Stimulated activated CD4-positive, alpha-beta T cell treated with anti-CD3 and anti-CD28 coated beads, TNF-alpha, amount 100 ng/mL, for 1 hour (primary cell): ENCODE measurements around the gene PPP1R14B.

ENCODE experiments used
- DNase-seq, 3 donors: peaks; one replicate each; pipeline ENCODE4 v3.0.0-alpha.2; 2020; ENCODE audit warnings: low read depth in 3 of 3, low spot score in 1 of 3

PPP1R14B gene

DNA sequence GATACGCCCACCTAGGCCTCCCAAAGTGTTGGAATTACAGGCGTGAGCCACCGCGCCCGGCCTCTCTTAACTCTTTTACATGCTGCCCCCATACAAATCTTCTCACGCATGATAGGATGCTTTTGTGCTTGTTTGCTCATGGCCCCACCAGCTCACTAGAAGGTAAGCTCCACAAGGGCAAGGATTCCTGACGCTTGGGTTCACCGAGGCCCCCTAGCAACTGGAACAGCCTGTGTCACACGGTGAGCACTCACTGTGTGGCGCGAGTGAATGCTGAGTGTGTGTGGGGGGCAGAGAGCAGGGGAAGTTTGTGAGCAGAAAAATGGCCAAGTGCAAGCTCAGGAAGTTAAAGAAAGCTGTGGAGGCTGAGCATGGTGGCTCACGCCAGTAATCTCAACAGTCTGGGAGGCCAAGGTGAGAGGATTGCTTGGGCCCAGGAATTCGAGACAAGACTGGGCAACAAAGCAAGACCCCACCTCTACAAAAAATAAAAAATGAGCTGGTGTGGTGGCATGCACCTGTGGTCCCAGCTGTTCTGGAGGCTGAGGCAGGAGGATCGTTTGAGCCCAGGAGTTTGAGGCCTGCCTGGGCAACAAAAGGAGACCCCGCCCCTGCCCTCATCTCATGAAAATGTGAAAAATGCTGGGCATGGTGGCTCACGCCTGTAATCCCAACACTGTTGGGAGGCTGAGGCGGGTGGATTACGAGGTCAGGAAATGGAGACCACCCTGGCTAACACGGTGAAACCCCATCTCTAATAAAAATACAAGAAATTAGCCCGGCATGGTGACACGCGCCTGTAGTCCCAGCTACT lies 35.4 kb upstream of the PPP1R14B start:
- DNase-seq: no peak

DNA sequence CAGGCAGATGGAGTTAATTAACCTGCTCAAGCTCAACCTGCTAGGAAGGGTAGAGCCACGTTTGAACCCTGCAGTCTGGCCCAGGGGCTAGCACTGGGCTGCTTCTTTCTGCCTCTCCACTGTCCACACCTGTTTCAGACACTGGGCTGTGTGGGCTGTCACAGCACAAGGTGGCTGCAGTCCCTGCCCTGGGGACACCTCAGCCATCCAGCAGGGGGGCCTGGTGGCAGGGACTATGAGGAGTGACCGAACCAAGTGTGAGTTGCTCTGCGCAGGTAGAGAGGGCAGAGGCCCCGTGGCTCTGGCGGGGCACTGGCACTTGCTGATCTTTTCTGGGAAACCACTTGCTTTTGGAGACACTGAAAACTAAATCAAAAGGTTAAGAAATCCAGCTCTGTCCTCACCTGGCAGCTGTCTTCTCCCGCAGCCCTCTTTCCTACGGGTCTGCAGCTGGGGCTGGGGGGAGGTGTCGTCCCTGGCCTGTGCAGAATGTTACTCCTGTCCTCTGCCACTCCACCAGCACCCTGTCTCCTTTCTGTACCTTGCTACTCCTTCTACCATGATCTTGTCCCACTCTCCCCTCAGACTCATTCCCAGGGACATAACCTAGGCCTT lies 31.9 kb upstream of the PPP1R14B start:
- DNase-seq: no peak

DNA sequence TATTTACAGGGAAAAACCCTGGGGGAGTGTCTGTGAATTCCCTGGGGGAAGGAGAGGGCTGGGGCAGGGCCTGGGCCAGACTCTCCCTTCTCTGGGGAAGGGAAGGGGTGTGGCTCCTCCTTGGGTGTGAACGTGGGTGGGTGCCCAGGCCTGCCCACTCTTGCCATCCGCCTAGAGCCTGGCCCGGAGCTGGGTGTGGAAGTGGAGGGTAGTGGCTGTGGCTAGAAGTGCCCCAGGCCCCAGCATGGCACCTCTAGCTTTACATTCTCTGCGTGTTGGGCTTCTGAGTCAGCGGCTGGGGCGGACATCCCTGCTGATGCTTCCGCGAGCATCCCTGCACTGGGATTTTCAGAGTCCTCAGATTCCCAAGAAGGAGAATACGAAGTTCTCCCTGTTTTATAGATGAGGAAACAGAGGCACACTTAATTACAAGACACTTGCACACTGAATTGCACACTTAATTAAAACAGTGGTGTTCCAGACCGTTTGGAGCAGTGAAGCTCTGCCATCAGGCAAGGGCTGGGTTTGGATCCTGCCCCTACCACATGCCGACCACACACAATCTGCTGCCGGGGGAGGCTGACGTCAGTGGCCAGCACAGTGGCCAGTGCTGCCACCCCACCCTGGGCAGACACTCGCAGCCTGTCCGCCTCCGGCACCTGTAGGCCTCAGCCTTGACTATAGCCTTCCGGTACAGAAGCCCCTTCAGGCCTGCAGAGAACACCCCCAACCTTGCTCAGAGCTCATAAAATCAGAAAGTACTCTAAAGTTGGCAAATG lies 30.1 kb upstream of the PPP1R14B start:
- no peak for DNase-seq

DNA sequence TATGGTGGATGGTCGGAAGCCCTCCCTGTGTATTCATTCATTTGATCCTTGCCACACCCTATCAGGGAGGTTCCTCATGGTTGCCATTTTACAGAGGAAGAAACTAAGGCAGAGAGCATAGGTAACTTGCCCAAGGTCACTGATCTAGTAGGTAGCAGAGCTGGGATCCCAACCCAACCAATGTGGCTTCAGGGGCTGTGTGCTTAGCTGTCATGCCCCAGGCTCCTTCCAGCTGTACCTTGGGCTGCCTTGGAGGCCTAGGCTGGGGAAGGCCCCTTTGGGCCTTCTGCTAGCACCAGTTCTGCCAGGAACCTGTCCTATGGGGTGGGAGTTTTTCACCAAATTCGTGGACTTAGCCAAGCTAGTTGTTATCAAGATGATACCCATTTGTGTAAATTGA lies 29.1 kb upstream of the PPP1R14B start:
- no peak for DNase-seq

DNA sequence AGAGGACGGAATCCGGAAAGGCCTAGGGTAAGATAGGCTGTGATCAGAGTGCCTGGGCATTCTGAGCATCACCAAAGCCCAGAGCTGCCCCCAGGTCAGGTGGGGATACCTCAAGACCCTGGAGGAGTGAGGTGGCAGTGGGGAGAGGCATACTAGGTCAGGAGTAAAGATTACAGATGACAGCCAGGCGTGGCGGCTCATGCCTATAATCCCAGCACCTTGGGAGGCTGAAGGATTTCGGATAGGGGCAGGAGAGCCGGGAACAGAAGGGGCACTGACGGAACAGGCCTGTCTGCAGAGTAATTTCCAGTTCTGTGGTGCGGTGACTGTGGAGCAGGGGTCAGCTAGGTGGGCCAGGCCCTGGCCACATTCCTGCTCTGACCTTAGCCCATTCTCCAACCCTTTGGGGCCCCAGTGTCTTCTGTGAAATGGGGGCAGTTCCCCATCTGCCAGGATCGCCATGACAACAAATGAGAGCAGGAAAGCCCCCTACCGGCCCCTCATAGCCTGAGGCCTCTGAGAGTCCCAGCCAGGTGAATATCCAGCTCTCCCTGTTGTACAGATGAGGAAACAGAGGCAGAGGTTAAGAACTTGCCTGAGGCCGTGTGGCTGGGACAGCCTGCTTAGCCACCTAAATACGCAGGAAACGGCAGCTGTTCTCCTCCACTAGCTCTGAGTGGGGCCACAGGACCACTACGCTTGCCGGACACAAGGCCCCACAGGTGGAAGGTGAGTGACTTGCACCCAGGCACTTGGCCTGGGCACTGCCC lies 28.5 kb upstream of the PPP1R14B start:
- DNase-seq: no peak

DNA sequence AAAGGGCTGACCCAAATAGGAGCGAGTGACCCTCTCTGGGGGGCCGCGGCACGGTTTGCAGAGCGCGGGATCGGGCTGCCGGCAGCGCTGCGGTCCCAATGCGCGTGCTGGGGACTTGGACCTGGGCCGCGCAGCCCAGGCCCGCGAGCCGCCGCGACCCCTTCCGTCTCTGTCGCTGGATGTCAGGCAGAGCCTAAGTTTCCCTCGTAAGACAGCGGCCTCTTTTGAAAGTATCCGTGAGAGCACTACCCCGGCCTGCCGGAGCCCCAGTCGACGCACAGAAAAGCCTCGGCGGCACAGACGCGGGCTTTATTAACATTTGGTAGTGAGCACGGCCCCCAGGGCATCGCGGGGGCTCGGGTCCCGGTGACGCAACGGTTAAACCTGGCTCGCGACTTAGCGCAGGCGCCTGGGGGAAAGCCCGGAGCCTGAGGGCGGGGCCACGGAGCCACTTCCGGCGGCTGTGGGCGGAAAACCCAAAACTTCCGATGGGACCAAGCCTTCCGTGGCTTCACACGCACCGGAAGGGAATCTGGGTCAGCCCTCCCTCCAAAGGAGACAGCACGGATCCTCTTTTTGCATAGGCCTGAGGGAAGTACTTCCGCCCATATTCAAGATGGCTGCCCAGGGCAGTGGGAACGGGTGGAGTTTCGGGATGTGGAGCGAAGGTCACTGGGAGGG lies 22.9 kb upstream of the PPP1R14B start:
- peak; percentile 93 to 96 (median 95) for DNase-seq

DNA sequence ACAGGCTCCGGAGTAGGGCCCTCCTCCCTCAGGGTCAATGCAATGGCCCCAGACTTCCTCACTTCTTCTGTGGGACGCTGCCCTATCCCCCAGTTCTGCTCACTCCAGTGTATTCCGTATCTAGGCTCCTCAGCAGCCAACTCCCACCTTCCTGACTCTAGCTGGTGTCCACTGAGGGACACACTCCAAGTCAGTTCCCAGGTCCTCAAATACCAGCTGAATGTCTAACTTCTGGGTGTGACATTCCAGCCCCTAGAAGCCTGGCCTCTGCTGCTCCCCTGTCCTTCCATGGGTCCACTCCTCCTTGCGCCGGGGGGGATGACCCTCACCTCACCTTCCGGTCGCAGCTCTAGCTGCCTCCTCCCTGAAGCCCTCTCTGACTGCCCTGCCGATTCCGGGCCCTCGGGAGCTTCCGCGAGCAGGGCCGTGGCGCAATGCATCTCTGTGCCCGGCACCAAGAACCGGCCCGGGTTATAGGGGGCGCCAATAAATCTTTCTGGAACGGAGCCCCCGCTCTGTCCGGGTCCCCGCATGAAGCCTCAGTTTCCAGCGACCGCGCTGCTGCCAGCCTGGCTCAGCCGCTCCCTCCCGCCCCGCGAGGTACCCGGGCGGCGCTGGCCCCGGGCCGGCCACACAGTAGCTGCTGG lies 22.3 kb upstream of the PPP1R14B start:
- DNase-seq: peak in 1 of 3 donors; percentile 35

DNA sequence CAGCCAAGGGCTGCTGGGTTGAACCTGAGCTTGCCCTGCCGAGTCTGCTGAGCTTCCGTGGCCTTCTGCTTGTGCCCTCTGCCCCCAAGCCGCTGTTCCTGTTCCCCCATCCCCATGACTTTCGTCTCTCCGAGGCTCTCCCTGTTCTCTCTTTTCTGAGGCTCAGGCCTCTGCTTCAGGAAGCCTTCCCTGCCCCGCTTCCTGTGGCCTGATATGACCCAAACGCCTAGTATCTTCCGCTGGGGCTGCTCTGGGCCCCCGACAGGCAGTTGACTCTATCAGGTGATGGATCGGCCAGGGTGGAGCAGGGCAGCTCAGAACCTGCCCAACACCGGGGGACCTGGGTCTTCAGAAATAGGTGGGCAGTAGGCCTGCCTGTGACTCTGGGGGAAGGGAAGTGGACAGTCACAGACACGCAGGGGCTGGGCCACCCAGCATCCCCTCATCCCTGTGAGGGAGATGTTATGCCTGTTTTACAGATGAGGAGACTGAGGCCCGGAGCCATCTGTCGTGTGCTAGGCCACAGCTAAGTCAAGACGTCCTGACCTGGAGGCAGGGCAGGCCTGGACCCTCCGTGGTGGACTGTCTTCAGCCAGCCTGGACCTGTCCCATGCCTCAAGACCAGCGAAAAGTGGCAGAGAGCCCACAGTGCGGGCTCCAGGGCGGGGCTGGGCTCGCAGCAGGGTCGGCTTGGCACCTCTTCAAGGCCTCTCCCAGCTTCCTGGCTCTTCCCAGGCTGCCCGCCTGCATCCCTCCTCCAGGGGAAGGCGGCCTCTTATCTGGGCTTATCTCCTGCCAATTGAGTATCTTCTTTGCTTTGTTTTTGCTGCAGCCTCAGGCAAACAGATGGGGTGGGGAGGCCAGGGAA lies 21.5 kb upstream of the PPP1R14B start:
- DNase-seq: no peak

DNA sequence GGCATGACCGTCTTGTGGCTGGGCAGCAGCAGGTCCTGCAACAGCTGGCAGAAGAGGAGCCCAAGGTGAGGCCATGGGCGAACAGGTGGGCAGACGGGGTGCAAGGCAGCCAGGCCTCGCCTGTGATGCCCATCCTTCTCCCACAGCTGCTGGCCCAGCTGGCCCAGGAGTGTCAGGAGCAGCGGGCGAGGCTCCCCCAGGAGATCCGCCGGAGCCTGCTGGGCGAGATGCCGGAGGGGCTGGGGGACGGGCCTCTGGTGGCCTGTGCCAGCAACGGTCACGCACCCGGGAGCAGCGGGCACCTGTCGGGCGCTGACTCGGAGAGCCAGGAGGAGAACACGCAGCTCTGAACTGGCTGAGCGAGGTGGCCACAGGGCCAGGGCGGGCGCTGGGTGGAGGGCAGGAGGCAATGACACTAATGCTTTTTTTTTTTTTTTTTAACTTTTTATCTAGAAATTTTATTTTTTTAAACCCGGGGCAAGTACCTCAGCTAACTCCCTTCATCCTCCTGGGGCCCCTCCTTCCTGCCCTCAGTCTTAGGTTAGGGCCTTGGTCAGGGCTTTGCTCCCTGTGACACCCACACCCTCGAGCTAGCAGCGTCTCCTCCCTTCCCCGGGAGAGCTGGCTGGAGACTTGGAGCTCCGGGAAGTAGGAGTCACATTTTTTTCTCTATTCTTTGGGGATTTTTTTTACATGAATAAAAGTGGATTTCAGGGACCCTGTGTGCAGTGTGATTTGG lies 20.6 kb upstream of the PPP1R14B start:
- DNase-seq: no peak

DNA sequence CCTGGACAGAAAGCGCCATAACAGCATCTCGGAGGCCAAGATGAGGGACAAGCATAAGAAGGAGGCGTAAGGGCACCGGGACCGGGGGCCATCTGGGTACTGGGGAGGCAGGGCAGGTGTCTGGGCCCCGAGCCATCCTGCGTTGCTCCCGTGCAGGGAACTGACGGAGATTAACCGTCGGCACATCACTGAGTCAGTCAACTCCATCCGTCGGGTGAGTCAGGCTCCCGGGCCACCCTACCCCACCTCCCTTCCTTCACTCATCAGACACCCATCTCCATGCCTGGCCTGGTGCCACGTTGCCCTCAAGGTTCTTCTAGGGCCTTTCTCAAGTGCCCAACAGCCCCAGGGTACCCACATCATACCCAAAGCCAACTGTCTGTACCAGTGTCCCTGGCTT lies 19.6 kb upstream of the PPP1R14B start:
- DNase-seq: no peak

DNA sequence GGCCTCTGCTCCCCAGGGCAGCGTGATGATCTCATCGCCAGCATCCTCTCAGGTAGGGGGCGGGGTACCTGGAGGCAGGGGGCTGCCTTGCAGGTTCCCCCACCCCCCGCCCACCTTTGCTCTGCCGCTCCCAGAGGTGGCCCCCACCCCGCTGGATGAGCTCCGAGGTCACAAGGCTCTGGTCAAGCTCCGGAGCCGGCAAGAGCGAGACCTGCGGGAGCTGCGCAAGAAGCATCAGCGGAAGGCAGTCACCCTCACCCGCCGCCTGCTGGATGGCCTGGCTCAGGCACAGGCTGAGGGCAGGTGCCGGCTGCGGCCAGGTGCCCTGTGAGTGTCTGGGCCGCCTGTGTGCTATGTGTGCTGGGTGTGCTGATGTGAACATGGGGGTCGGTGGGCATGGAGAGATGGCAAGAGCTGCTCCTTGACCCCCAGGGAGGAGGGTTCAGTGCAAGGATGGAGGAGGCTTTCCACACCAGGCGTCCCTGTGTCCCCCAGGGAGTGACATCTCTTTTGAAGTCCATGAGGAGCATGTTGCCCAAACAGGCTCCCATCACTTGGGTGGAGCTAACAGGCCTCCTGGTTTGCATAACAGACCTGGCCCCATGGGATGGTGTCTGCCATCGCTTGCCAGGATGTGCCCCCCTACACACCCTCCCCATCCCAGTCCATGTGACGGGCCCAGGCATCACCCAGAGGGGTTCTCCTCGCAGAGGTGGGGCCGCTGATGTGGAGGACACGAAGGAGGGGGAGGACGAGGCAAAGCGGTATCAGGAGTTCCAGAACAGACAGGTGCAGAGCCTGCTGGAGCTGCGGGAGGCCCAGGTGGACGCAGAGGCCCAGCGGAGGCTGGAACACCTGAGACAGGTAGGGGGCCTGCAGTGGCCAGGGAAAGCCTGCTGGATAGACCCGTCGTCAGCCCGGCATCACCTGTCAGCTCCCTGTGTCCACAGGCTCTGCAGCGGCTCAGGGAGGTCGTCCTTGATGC lies 18.7 kb upstream of the PPP1R14B start:
- DNase-seq: no peak

DNA sequence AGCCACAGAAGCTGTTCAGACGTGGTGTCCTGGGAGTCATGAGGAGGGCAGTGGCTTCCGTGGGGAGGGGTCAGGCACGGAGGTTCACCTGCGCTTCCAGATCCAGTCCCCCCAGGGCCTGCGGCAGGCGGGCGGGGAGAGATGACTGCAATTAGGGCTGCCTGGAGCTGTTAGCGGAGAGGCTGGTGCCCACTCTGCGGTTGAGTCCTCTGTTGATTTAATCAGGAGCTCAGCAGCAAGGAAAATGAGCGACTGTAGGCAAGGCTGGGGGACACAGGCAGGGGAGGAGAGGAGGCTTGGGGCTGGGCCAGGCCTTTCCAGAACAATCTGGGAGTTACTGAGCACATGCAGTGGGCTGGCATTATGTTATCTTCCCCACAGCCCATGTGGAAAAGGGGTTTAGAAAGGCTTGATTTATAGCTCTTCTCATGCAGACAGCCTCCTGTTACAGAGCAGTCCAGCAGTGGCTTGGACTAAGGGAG lies 17.7 kb upstream of the PPP1R14B start:
- DNase-seq: no peak

DNA sequence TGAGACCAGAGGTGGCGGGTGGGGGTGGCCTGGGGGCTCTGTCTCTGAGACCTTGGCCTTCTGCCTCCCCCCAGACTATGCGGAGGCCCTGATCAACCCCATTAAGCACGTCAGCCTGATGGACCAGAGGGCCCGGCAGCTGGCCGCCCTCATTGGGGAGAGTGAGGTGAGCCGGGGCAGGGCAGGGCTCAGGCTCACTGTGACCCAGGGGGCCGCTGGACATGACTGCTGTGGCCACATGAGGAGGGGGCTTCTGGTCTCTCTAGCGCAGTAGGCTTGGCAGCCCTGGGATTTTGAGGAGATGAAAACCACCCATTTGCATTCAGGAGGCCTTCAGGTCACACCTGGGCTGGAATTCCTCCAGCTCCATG lies 17.2 kb upstream of the PPP1R14B start:
- no peak for DNase-seq

DNA sequence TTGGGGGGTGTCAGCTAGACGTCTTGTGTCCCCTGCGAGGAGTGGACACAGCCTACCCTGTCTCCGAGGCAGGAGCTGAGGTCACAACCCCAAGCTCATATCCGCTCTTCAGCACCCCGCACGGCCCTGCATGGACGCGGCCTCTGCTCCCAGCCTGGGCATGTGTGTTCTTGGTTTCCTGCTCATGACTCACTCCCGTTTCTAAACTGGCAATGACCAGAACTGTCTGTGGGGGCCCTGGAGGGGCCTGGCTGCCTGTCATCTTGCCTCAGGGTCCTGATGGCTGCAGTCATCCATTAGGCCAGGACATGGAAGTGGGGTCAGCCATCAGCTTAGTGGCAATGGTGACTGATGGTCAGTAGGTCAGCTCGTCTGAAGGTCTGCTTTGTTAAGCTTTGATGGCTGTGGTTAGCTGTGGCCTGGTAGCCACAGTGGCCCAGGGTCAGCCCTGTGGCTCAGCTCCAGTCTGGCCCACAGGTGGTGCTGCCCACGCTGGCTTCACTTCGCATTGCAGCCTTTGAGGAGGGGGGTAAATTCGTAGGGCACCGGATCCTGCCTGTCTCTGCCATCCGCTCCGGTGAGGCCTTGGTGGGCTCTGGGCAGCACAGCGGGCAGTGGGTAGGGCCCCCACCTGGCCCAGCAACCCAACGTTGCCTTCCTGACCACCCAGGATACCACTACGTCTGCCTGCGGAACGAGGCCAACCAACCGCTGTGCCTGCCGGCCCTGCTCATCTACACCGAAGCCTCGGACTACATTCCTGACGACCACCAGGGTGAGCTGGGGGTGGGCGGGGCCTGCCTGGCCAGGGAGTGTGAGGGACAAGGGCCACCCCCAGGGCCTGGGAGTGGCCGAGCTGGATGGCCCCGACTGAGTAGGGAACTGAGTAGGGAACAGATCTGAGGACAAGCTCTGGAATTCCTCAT lies 16.5 kb upstream of the PPP1R14B start:
- DNase-seq: no peak

DNA sequence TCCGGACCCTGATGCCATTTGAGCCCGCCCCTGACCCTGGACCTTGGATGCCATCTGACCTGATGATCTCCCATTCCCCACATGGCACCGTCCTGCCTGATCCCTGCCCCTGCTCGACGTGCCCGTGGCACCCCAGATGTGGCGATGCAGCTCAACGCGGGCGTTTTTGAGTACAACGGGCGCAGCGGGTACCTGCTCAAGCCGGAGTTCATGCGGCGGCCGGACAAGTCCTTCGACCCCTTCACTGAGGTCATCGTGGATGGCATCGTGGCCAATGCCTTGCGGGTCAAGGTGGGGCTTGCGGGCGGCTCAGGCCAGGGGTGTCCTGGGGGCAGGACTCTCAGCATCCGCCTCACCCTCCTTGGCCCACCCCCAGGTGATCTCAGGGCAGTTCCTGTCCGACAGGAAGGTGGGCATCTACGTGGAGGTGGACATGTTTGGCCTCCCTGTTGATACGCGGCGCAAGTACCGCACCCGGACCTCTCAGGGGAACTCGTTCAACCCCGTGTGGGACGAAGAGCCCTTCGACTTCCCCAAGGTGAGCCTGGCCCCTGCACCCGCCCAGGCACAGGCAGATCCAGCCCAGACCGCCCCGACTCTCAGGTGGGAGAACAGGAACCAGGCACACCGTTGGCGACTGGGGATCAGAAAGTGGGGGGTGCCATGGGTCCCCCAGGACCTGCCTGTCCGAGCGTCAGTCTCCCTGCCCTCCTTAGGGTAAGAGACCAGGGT lies 15.7 kb upstream of the PPP1R14B start:
- no peak for DNase-seq
